Activated T-helper 9 cell treated with anti-CD3 and anti-CD28 coated beads, Interleukin-2, amount 50 U/mL, for 16 hours (primary cell): ENCODE measurements around the gene MRPL28.
A peak's percentile ranks its signal among the peaks of the same experiment; 100 is the strongest.
"Not testable (repeated sequence)": the region's sequence is repeated elsewhere in the genome, so short reads cannot be mapped to it uniquely, and the experiment has no call there.

Experiments
- DNase-seq: peaks from one replicate; pipeline ENCODE4 v3.0.0-alpha.2; 2020; ENCODE audit warnings: low read depth

MRPL28 gene

GRCh38 chr16:373020-373598 is 2.8 kb upstream of the MRPL28 start:
- DNase-seq = no peak

- DNase-seq = no peak
Measured at GRCh38 chr16:372302-372983, 2.1 kb upstream of the MRPL28 start.

- no peak for DNase-seq
Measured at GRCh38 chr16:371515-372301, 1.4 kb upstream of the MRPL28 start.

- DNase-seq = no peak
Measured at GRCh38 chr16:370979-371514, 709 bp upstream of the MRPL28 start.

- DNase-seq = no peak
Measured at GRCh38 chr16:369866-370436, 387 bp downstream of the MRPL28 start.

GRCh38 chr16:369275-369865 is 968 bp downstream of the MRPL28 start:
- no peak for DNase-seq

- DNase-seq = no peak
Measured at GRCh38 chr16:368388-369158, 1.8 kb downstream of the MRPL28 start.

GRCh38 chr16:367333-367903 is 2.9 kb downstream of the MRPL28 start:
- no peak for DNase-seq

GRCh38 chr16:366476-366875 is 3.9 kb downstream of the MRPL28 start:
- no peak for DNase-seq

GRCh38 chr16:364595-365491 is 5.5 kb downstream of the MRPL28 start:
- DNase-seq = no peak

GRCh38 chr16:363766-364490 is 6.4 kb downstream of the MRPL28 start:
- no peak for DNase-seq

- no peak for DNase-seq
Measured at GRCh38 chr16:363110-363765, 7.1 kb downstream of the MRPL28 start.

- not testable (repeated sequence) for DNase-seq
Measured at GRCh38 chr16:362702-362999, 7.7 kb downstream of the MRPL28 start.

GRCh38 chr16:361872-362701 is 8.3 kb downstream of the MRPL28 start:
- DNase-seq = peak; percentile 57

- no peak for DNase-seq
Measured at GRCh38 chr16:361341-361871, 8.9 kb downstream of the MRPL28 start.

GRCh38 chr16:360698-361336 is 9.5 kb downstream of the MRPL28 start:
- DNase-seq = no peak
